ENCODE results near the gene LONRF2. TPM values are rescaled to one million over a fixed set of nuclear protein-coding genes. Genes with fewer than 3 reads are reported as not detected.

Gene LONRF2
- total RNA-seq, 1 experiment from 2014 or later = 2.7 TPM

- H3K56ac ChIP-seq (ENCODE audit: insufficient read length, low read depth, low read length) = no peak overlapping the region
- H3K79me1 ChIP-seq (ENCODE audit: insufficient read depth, low read depth, low read length, poor library complexity, severe bottlenecking) = no peaks in the 10 kb centered on the region
- H2AK5ac ChIP-seq (ENCODE audit: insufficient read length, low read length) = no peak overlapping the region
- H3K79me2 ChIP-seq (ENCODE audit: insufficient read depth, low read length) = no peaks in the 10 kb centered on the region
- H3K9me3 Mint-ChIP-seq = no peaks in the 10 kb centered on the region
- no peak overlapping the region for H3K27ac ChIP-seq (ENCODE audit: insufficient read length, low read depth, low read length)
- H2BK5ac ChIP-seq (ENCODE audit: insufficient read length, low read length) = no peak overlapping the region
- no peak overlapping the region for H3K4me2 ChIP-seq (ENCODE audit: insufficient read depth, insufficient read length, low read length)
- no peaks in the 10 kb centered on the region for H3K23me2 ChIP-seq (ENCODE audit: insufficient read length, low read depth, low read length, poor library complexity, severe bottlenecking)
- DNase-seq = no peak
- H3T11ph ChIP-seq (ENCODE audit: low read length) = no peak overlapping the region
- H3K4me1 Mint-ChIP-seq = peaks cover 5 to 7% of the 10 kb centered on the region in 2 experiments; a peak in 2 of 4 replicates
- H3K9ac ChIP-seq (ENCODE audit: extremely low read depth, insufficient read length, low read length) = no peak overlapping the region
- TF ChIP-seq, protein P1, sequence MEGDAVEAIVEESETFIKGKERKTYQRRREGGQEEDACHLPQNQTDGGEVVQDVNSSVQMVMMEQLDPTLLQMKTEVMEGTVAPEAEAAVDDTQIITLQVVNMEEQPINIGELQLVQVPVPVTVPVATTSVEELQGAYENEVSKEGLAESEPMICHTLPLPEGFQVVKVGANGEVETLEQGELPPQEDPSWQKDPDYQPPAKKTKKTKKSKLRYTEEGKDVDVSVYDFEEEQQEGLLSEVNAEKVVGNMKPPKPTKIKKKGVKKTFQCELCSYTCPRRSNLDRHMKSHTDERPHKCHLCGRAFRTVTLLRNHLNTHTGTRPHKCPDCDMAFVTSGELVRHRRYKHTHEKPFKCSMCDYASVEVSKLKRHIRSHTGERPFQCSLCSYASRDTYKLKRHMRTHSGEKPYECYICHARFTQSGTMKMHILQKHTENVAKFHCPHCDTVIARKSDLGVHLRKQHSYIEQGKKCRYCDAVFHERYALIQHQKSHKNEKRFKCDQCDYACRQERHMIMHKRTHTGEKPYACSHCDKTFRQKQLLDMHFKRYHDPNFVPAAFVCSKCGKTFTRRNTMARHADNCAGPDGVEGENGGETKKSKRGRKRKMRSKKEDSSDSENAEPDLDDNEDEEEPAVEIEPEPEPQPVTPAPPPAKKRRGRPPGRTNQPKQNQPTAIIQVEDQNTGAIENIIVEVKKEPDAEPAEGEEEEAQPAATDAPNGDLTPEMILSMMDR (conservative IDR thresholded peaks at IDR 0.05) = no peak
- no peaks in the 10 kb centered on the region for H3K36me3 Mint-ChIP-seq (ENCODE audit: insufficient read depth in 1 of 3, low read depth in 3 of 3)
- H2BK120ac ChIP-seq (ENCODE audit: low read depth, low read length, poor library complexity, severe bottlenecking) = no peak overlapping the region
- H2BK20ac ChIP-seq (ENCODE audit: low read depth, low read length, poor library complexity, severe bottlenecking) = no peak overlapping the region
- no peak overlapping the region for H3K18ac ChIP-seq (ENCODE audit: insufficient read length, low read depth, low read length)
- no peak overlapping the region for H3K4ac ChIP-seq (ENCODE audit: low read depth, low read length)
- H3K27me3 Mint-ChIP-seq (ENCODE audit: low read depth) = peaks cover 2% of the 10 kb centered on the region; the same call in 1 of the 2 replicates
- H2BK15ac ChIP-seq (ENCODE audit: low read depth, low read length) = no peak overlapping the region
- no peak overlapping the region for H4K91ac ChIP-seq (ENCODE audit: insufficient read length, low read depth, low read length)
- H2AFZ ChIP-seq (ENCODE audit: low read length) = no peak overlapping the region
- H4K8ac ChIP-seq (replicated peaks; ENCODE audit: insufficient read length, low read depth, low read length) = no peak overlapping the region
- H4K20me1 ChIP-seq (ENCODE audit: control insufficient read depth, insufficient read depth, insufficient read length) = no peaks in the 10 kb centered on the region
- H3K4me3 Mint-ChIP-seq = no peak overlapping the region
- no peak overlapping the region for H3K23ac ChIP-seq (ENCODE audit: insufficient read length, low read depth, low read length)
- H3K4me1 ChIP-seq (ENCODE audit: insufficient read depth, low read length) = no peaks in the 10 kb centered on the region
- H3K27ac Mint-ChIP-seq = no peak overlapping the region
- H3K27me3 ChIP-seq (ENCODE audit: insufficient read depth, low read length) = no peaks in the 10 kb centered on the region
- no peaks in the 10 kb centered on the region for H3K9me3 ChIP-seq (ENCODE audit: control insufficient read depth, low read depth, low read length)
- H2BK12ac ChIP-seq (ENCODE audit: insufficient read length, low read depth, low read length) = no peak overlapping the region
- no CpG with 5 or more reads among the region's 11 CpGs for WGBS (ENCODE audit: extremely low coverage, insufficient read length, low lambda C conversion rate)
- no peak overlapping the region for H3K14ac ChIP-seq (ENCODE audit: insufficient read depth, low read length)
- H4K5ac ChIP-seq (ENCODE audit: insufficient read length, low read depth, low read length) = no peak overlapping the region
These were observed 65.9 kb downstream of the LONRF2 start for GRCh38 chr2:100256416-100256815.

Data from H9 (cell line).